HL-60 (cell line): ENCODE results near the gene OSBPL5.
A peak's percentile ranks its signal among the peaks of the same experiment; 100 is the strongest.

ENCODE experiments used
- DNase-seq, 2 experiments: peaks; one replicate each; pipeline ENCODE4 v3.0.0-alpha.2; 2010 to 2020; ENCODE audit warnings: low read depth in 1 of 2, low spot score in 1 of 2
- H3K27ac ChIP-seq: fragments of 250-450 bp; sonication (Bioruptor Pico); replicated peaks from 2 replicates; pipeline ENCODE4 v1.5.1; 2020; ENCODE audit warnings: mild to moderate bottlenecking, moderate library complexity
- H3K27me3 ChIP-seq: fragments of 250-450 bp; sonication (Bioruptor Pico); 2 replicates; pipeline ENCODE4 v1.5.1; 2021; ENCODE audit warnings: mild to moderate bottlenecking, moderate library complexity; ENCODE audit not compliant: insufficient read depth, poor library complexity, severe bottlenecking
- H3K4me3 ChIP-seq: replicated peaks from 2 replicates; pipeline ENCODE4 v1.5.1; 2011; ENCODE audit warnings: mild to moderate bottlenecking, control low read depth, low read length; ENCODE audit not compliant: insufficient read depth
- GABPA ChIP-seq: IDR thresholded peaks from 2 replicates; pipeline ENCODE4 v1.6.1; 2012; ENCODE audit warnings: low read depth
- POLR2AphosphoS5 ChIP-seq: IDR thresholded peaks from 2 replicates; pipeline ENCODE4 v1.6.1; 2012; ENCODE audit warnings: low read depth
- REST ChIP-seq: IDR thresholded peaks from 2 replicates; pipeline ENCODE4 v1.6.1; 2012; ENCODE audit warnings: low read depth; ENCODE audit not compliant: insufficient replicate concordance
- SPI1 ChIP-seq: IDR thresholded peaks from 2 replicates; pipeline ENCODE4 v1.6.1; 2012; ENCODE audit warnings: low read depth, mild to moderate bottlenecking, borderline replicate concordance
- TF ChIP-seq, protein P1 (sequence below): IDR thresholded peaks from one replicate; pipeline ENCODE4 v1.5.1; 2011; ENCODE audit warnings: low read length, control low read depth, inconsistent platforms; ENCODE audit not compliant: insufficient read depth

OSBPL5 gene

GRCh38 chr11:3051196-3052108 lies 113.7 kb downstream of the OSBPL5 start:
- Histone ChIP-seq H3K27ac (no peak overlapping the region), H3K27me3 (no peaks in the 10 kb centered on the region), H3K4me3 (no peak overlapping the region)
- TF ChIP-seq GABPA: no peak
- TF ChIP-seq, protein P1, sequence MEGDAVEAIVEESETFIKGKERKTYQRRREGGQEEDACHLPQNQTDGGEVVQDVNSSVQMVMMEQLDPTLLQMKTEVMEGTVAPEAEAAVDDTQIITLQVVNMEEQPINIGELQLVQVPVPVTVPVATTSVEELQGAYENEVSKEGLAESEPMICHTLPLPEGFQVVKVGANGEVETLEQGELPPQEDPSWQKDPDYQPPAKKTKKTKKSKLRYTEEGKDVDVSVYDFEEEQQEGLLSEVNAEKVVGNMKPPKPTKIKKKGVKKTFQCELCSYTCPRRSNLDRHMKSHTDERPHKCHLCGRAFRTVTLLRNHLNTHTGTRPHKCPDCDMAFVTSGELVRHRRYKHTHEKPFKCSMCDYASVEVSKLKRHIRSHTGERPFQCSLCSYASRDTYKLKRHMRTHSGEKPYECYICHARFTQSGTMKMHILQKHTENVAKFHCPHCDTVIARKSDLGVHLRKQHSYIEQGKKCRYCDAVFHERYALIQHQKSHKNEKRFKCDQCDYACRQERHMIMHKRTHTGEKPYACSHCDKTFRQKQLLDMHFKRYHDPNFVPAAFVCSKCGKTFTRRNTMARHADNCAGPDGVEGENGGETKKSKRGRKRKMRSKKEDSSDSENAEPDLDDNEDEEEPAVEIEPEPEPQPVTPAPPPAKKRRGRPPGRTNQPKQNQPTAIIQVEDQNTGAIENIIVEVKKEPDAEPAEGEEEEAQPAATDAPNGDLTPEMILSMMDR: no peak
- no peak for TF ChIP-seq POLR2AphosphoS5
- no peak for TF ChIP-seq SPI1
- no peak for TF ChIP-seq REST
- no peak for DNase-seq

DNA sequence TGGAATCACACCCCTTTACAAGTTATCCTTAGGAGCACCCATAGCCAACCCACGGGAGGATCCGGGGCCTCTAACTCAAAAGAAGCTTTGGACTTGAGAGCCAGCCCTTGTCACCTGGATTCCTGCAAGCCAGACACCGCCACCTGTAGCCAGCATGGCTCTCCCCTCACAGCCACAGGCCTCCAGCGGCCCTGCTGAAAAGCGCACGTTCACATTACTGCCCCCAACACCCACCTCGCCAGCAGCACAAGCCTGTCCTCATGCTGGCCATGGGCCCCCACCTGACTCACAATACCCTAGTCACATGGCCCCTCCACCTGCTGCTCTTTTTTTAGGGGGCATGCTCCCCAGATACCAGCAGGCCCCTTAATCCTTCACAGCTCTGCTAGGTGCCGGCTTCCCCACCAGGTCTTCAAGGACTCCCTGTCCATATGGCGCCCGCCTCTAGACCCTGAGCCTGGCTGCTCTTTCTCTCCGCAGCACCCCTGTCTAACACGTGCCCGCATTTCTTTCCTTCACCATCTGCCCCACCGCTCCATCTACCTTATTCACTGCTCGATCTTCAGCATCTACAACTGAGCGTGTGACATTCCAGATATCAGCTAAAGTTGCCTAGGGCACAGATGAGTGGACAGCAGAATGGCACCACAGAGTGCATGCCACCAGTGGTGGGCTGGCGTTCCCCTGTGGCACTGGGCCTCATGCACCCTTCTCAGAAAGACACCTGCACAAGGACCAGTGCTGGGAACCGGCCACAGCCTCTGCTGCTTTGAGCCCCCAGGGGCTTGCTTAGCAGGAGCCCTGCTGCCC lies 114.5 kb downstream of the OSBPL5 start:
- TF ChIP-seq, protein P1: no peak
- TF ChIP-seq SPI1 (no peak), GABPA (no peak)
- no peak for DNase-seq
- Histone ChIP-seq H3K27me3 (no peaks in the 10 kb centered on the region), H3K27ac (peak overlapping the region; percentile 1), H3K4me3 (no peak overlapping the region)

DNA sequence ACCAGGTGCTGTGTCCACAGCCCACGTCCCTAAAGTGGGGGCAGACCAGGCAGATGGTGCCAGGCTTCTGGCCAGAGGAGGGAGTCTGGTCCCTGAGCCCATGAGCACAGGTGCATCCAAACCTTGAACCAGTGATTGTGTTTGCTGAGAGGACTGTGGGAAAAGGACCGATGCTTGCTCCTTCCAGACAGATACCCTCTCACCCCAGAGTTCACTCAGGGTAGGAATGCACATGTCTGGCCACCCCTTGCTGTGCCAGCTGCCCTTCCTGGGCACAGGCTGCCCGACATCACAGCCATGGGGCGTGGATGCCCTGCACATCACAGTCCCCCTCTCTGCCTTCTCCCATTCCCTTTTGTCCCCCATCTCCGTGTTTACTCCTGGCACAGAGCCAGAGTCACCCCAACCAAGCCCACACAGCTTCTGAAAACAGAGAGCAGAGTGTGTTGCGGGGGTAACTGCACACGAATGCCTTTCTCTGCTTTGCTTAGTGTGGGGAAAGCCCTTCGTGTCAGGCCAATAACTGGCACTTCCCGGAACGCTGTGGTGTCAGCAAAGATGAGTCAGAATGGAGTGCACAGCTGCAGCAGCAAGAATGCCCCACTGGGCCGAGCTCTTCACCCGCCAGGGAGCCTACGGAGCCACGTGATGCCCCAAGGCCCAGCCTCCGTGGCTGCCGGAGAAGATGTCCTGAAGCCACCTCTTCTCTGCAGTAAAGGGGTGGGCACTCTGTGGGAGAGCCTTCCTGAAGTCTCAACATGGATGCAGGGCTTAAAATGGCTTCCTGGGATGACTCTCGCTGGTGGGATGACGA lies 115.5 kb downstream of the OSBPL5 start:
- peak overlapping the region; percentile 73 for H3K27ac ChIP-seq
- H3K4me3 ChIP-seq: no peak overlapping the region
- H3K27me3 ChIP-seq: no peaks in the 10 kb centered on the region
- TF ChIP-seq GABPA (no peak), REST (no peak), POLR2AphosphoS5 (peak; percentile 60), SPI1 (peak; percentile 78; the same call in 1 of the 2 replicates)
- TF ChIP-seq, protein P1: peak; percentile 57
- DNase-seq: peak; percentile 88 to 93
